ENCODE results near the gene SUPV3L1. TPM values are rescaled to one million over a fixed set of nuclear protein-coding genes. Genes with fewer than 3 reads are reported as not detected.

SUPV3L1 gene
- total and polyA plus RNA-seq, 10 of the 15 experiments (the other 5 are each of a cell fraction or from before 2014, with no cell fraction given) = 18.4 to 57.8 (median 44.2) TPM

- TF ChIP-seq SKIL (IDR thresholded peaks at IDR 0.05; ENCODE audit: low read depth, poor library complexity, severe bottlenecking) (no peak), IRF5 (IDR thresholded peaks at IDR 0.05; ENCODE audit: borderline replicate concordance) (no peak), MXI1 (IDR thresholded peaks at IDR 0.05; ENCODE audit: low read depth, low read length) (no peak)
Measured at GRCh38 chr10:69215405-69216171, 35.6 kb downstream of the SUPV3L1 start (continued).

GRCh38 chr10:69216577-69217118, 36.6 kb downstream of the SUPV3L1 start:
- no peak overlapping the region for H3K9ac ChIP-seq (ENCODE audit: control insufficient read depth, insufficient read depth, low read length)
- SMC1A ChIA-PET (ENCODE audit: uncharacterized antibody, unreplicated experiment) = interaction anchor here (1.0 to 3.1 kb wide), 4 partner anchors 9 to 94 kb away, joined by 3 to 10 read pairs (median 3); no protein-coding TSS in a partner anchor
- TF ChIP-seq ZBTB4 (CRISPR knock-in tag; IDR thresholded peaks at IDR 0.05) (no peak), CHD4 (IDR thresholded peaks at IDR 0.05) (no peak), ZBTB11 (CRISPR knock-in tag; IDR thresholded peaks at IDR 0.05) (no peak), GATAD2B (conservative IDR thresholded peaks at IDR 0.05; ENCODE audit: low read depth) (no peak), NR2C2 (IDR thresholded peaks at IDR 0.05; ENCODE audit: borderline replicate concordance, control insufficient read depth, insufficient read length, low read depth) (no peak), BHLHE40 (IDR thresholded peaks at IDR 0.05; ENCODE audit: borderline replicate concordance in 1 of 2, low read depth in 2 of 2, low read length in 1 of 2) (no peak)

More at GRCh38 chr10:69216577-69217118, 36.6 kb downstream of the SUPV3L1 start:
- no TSS peak for BruUV-seq (replicated peaks)
- DNase-seq (ENCODE audit: low read depth, low spot score) (no peak), ATAC-seq (no peak), FAIRE-seq (no peak)
- no peaks in the 10 kb centered on the region for H3K36me3 ChIP-seq (ENCODE audit: control insufficient read depth in 2 of 2, insufficient read depth in 2 of 2, low read length in 1 of 2)
- no peak overlapping the region for H2AFZ ChIP-seq (ENCODE audit: control insufficient read depth, low read depth, low read length)
- no peaks in the 10 kb centered on the region for H3K79me2 ChIP-seq (ENCODE audit: control insufficient read depth, insufficient read depth, low read length)
- POLR2A ChIA-PET = no interaction called here
- RAD21 ChIA-PET (ENCODE audit: unreplicated experiment) = interaction anchor here (0.6 to 2.4 kb wide), 3 partner anchors 12 to 213 kb away, joined by 3 to 11 read pairs (median 3); no protein-coding TSS in a partner anchor
- intact Hi-C loops (cut with micrococcal nuclease; ENCODE audit: unreplicated experiment) (no loop called here), in situ Hi-C loops (cut with MboI) (no loop called here)
- no peak overlapping the region for H3K4me2 ChIP-seq (ENCODE audit: control insufficient read depth, insufficient read depth)
- H3K4me3 ChIP-seq = no peak overlapping the region
- peaks cover 3% of the 10 kb centered on the region for H3K4me1 ChIP-seq (ENCODE audit: control insufficient read depth, insufficient read depth, low read length)
- no peaks in the 10 kb centered on the region; the same call in 2 of the 3 replicates for H3K9me3 ChIP-seq (replicated peaks; ENCODE audit: control insufficient read depth, insufficient read depth, low read length)
- WGBS (ENCODE audit: insufficient coverage, insufficient replicate concordance, low lambda C conversion rate, missing lambda C conversion rate) = 49% methylated on average over 11 of the region's 11 CpGs
- H3K27me3 ChIP-seq (replicated peaks in 1 of 2; ENCODE audit: control insufficient read depth in 2 of 2, insufficient read depth in 2 of 2, low read length in 1 of 2) = no peaks in the 10 kb centered on the region
- no peaks in the 10 kb centered on the region for H4K20me1 ChIP-seq (ENCODE audit: control insufficient read depth, insufficient read depth)
- H3K27ac ChIP-seq (ENCODE audit: control insufficient read depth, insufficient read depth) = no peak overlapping the region
- CTCF ChIA-PET = interaction anchor here (1.1 to 2.0 kb wide), 3 partner anchors 11 to 212 kb away, joined by 4 read pairs; no protein-coding TSS in a partner anchor

All from GM12878 (cell line).